OCI-LY1 (cell line): Measurements from ENCODE around the gene TMEM52.

Experiments
- EZH2 ChIP-seq: fragments of 200-600 bp; sonication (generic), shearing (Covaris generic); IDR thresholded peaks from 2 replicates; pipeline ENCODE4 v1.8.0; 2017; ENCODE audit warnings: borderline replicate concordance, mixed run types, mild to moderate bottlenecking, antibody characterized with exemption, low read length, moderate library complexity, mixed read lengths
- TF ChIP-seq, protein P1 (sequence below): fragments of 200-600 bp; sonication (generic), shearing (Covaris generic); IDR thresholded peaks from 2 replicates; pipeline ENCODE4 v1.5.1; 2017; ENCODE audit warnings: mild to moderate bottlenecking, antibody characterized with exemption, low read length, moderate library complexity, mixed read lengths

- TF ChIP-seq, protein P1, sequence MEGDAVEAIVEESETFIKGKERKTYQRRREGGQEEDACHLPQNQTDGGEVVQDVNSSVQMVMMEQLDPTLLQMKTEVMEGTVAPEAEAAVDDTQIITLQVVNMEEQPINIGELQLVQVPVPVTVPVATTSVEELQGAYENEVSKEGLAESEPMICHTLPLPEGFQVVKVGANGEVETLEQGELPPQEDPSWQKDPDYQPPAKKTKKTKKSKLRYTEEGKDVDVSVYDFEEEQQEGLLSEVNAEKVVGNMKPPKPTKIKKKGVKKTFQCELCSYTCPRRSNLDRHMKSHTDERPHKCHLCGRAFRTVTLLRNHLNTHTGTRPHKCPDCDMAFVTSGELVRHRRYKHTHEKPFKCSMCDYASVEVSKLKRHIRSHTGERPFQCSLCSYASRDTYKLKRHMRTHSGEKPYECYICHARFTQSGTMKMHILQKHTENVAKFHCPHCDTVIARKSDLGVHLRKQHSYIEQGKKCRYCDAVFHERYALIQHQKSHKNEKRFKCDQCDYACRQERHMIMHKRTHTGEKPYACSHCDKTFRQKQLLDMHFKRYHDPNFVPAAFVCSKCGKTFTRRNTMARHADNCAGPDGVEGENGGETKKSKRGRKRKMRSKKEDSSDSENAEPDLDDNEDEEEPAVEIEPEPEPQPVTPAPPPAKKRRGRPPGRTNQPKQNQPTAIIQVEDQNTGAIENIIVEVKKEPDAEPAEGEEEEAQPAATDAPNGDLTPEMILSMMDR: no peak
- no peak for TF ChIP-seq EZH2
Measured at GRCh38 chr1:1941211-1941841, 22.2 kb upstream of the TMEM52 start.
